22Rv1 (cell line): Measurements from ENCODE around the gene CCDC178.

Experiments
- CTCF ChIP-seq: fragments of 450-650 bp; IDR thresholded peaks from 2 replicates; pipeline ENCODE4 v1.5.1; 2017; ENCODE audit warnings: mild to moderate bottlenecking
- ZFX ChIP-seq: fragments of 450-650 bp; IDR thresholded peaks from 2 replicates; pipeline ENCODE4 v1.6.1; 2017; ENCODE audit warnings: antibody characterized with exemption, borderline replicate concordance

DNA sequence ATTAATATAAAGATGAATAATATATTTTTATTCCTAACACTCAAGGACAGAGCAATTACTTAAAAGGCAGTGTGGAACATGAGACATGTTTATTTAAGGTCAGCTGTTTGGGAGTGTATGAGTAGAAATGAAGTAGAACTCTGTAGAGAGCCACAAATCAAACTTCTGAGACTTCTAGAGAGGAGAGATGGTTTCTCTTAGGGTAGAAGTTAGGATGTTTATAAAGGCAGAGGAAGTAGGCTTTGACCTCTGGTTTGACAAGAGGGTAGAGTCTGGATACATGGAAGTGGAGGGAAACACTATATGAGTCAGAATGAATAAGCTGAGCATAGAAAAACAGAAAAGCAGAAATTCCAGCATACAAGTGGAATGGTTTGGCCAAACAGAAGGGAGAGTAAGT lies 405.6 kb downstream of the CCDC178 start:
- no peak for TF ChIP-seq ZFX
- TF ChIP-seq CTCF: no peak
